ENCODE data around the gene FAAH. TPM values are rescaled to one million over a fixed set of nuclear protein-coding genes. Genes with fewer than 3 reads are reported as not detected.

The FAAH gene
- total RNA-seq, 1 donor: 6.2 TPM

- H3K4me3 ChIP-seq (ENCODE audit: low read length): no peak overlapping the region
- peaks cover 27% of the 10 kb centered on the region for H3K4me1 ChIP-seq (ENCODE audit: insufficient read depth, low read length)
- no peaks in the 10 kb centered on the region for H3K27me3 ChIP-seq (ENCODE audit: insufficient read depth, low read length)
- H3K9me3 ChIP-seq (ENCODE audit: low read depth, low read length): no peaks in the 10 kb centered on the region
These were observed 14.4 kb downstream of the FAAH start for GRCh38 chr1:46408356-46409062.

DNA sequence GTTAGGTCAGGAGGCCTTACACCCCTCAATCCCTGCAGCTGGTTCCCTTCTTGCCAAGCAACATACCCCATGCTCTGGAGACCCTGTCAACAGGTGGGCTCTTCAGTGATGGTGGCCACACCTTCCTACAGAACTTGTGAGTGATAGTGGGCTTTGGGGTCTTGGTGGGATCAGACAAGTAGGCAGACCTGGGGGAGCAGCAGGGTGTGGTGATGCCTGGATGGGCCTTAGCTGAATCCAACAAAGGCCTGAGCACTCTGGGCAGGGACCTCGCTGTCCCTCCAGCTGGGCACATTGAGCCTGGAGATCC is 14.9 kb downstream of the FAAH start:
- Histone ChIP-seq H3K4me3 (ENCODE audit: low read length) (no peak overlapping the region), H3K4me1 (ENCODE audit: insufficient read depth, low read length) (peaks cover 27% of the 10 kb centered on the region), H3K9me3 (ENCODE audit: low read depth, low read length) (no peaks in the 10 kb centered on the region), H3K27me3 (ENCODE audit: insufficient read depth, low read length) (no peaks in the 10 kb centered on the region)

GRCh38 chr1:46410156-46411009 is 16.3 kb downstream of the FAAH start:
- Histone ChIP-seq H3K4me1 (ENCODE audit: insufficient read depth, low read length) (peaks cover 13% of the 10 kb centered on the region), H3K27me3 (ENCODE audit: insufficient read depth, low read length) (no peaks in the 10 kb centered on the region), H3K9me3 (ENCODE audit: low read depth, low read length) (no peaks in the 10 kb centered on the region), H3K4me3 (ENCODE audit: low read length) (no peak overlapping the region)

DNA sequence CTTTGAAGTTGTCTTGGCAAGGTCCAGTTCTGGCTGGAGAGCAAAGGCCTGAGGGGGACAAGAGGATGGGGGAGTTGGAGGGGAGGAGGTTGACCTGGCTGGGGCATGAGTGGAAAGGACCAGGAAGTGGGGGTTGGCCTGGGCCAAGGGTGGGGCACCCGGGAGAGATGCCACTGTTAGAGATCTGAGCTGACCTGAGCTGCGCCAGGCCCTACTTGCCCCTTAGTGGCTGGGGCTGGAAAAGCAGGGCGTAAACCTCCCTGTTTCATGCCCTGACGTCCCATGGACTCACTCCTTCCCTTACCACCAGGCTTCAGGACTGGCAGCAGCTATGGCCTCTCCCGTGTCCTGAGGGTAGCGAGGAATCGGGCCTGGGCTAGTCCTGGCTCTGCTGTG is 16.9 kb downstream of the FAAH start:
- Histone ChIP-seq H3K27me3 (ENCODE audit: insufficient read depth, low read length) (no peaks in the 10 kb centered on the region), H3K4me1 (ENCODE audit: insufficient read depth, low read length) (peaks cover 7% of the 10 kb centered on the region), H3K4me3 (ENCODE audit: low read length) (no peak overlapping the region), H3K9me3 (ENCODE audit: low read depth, low read length) (no peaks in the 10 kb centered on the region)

DNA sequence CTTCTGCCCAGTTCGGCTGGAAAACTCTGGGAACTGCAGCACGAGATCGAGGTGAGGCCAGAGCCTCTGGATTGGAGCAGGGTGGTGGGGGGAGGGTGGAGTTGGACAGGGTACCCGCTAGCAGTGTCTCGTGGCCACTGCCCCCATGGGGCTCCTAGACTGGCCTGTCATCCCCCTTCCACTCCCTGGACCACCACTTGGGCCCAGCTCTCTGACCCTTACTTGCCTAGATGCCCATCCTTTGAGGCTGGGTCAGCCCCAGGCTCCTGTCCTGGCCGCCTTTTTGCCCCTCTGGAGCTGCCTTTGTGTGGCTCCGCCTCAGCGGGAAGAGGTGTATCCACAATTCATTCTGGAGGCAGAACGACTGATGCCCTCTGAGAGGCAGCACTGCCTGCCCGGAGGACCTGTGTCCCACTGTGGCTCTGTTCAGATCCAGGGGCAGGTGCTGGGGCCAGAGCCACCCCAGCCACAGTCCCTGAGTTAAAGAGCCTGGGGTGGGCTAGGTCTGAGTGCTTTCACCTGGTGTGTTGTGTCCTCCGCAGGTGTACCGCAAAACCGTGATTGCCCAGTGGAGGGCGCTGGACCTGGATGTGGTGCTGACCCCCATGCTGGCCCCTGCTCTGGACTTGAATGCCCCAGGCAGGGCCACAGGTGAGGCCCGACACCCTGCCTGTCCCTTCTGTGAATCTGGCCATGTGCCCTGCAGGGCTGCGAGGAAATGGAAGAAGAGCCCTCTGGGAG is 17.7 kb downstream of the FAAH start:
- Histone ChIP-seq H3K27me3 (ENCODE audit: insufficient read depth, low read length) (no peaks in the 10 kb centered on the region), H3K4me1 (ENCODE audit: insufficient read depth, low read length) (no peaks in the 10 kb centered on the region), H3K4me3 (ENCODE audit: low read length) (no peak overlapping the region), H3K9me3 (ENCODE audit: low read depth, low read length) (no peaks in the 10 kb centered on the region)

DNA sequence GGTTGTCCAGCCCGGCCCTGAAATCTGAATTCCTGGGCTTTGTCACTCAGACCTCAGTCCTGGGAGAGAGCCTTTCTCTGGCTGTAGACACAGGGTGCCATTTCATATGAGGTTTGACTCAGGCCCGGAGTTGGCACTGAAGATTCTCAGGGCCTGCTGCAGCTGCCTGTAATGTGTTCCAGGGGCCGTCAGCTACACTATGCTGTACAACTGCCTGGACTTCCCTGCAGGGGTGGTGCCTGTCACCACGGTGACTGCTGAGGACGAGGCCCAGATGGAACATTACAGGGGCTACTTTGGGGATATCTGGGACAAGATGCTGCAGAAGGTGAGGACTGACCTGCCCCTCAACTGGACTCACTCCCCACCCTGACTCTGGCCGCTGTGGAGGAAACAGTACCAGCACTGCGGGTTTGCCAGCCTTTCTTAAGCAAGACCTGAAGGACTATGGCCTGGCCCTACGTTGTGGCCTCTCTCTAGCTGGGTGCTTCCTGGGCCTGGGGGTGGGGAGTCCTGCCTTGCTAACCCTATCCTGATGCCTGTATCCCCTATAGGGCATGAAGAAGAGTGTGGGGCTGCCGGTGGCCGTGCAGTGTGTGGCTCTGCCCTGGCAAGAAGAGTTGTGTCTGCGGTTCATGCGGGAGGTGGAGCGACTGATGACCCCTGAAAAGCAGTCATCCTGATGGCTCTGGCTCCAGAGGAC is 18.9 kb downstream of the FAAH start:
- H3K9me3 ChIP-seq (ENCODE audit: low read depth, low read length): no peaks in the 10 kb centered on the region
- no peaks in the 10 kb centered on the region for H3K4me1 ChIP-seq (ENCODE audit: insufficient read depth, low read length)
- H3K27me3 ChIP-seq (ENCODE audit: insufficient read depth, low read length): no peaks in the 10 kb centered on the region
- H3K4me3 ChIP-seq (ENCODE audit: low read length): no peak overlapping the region

GRCh38 chr1:46413596-46413985 is 19.5 kb downstream of the FAAH start:
- no peaks in the 10 kb centered on the region for H3K27me3 ChIP-seq (ENCODE audit: insufficient read depth, low read length)

DNA sequence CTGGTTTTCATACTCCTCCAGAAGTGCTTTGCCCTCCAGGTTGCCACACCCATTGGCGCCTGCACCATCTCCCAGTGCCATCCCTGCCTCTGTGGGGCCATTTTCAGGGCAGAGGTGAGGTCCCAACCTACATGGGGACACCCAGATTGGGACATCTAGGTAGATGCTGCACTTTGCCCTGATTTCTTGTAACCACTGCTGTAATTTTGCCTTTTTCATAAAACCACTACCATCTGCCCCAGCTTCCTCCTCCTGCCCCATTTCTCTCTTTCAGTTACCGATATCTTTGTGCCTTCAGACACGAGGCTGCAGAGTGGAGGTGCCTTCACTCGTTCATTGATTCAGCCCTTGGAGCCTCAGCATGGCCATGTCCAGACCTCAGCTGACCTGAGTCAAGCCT is 21.4 kb downstream of the FAAH start:
- H3K27me3 ChIP-seq (ENCODE audit: insufficient read depth, low read length): no peaks in the 10 kb centered on the region
- no peak overlapping the region for H3K4me3 ChIP-seq (ENCODE audit: low read length)
- H3K4me1 ChIP-seq (ENCODE audit: insufficient read depth, low read length): no peaks in the 10 kb centered on the region
- no peaks in the 10 kb centered on the region for H3K9me3 ChIP-seq (ENCODE audit: low read depth, low read length)

More at GRCh38 chr1:46413596-46413985, 19.5 kb downstream of the FAAH start:
- Histone ChIP-seq H3K9me3 (ENCODE audit: low read depth, low read length) (no peaks in the 10 kb centered on the region), H3K4me1 (ENCODE audit: insufficient read depth, low read length) (no peaks in the 10 kb centered on the region), H3K4me3 (ENCODE audit: low read length) (no peak overlapping the region)

DNA sequence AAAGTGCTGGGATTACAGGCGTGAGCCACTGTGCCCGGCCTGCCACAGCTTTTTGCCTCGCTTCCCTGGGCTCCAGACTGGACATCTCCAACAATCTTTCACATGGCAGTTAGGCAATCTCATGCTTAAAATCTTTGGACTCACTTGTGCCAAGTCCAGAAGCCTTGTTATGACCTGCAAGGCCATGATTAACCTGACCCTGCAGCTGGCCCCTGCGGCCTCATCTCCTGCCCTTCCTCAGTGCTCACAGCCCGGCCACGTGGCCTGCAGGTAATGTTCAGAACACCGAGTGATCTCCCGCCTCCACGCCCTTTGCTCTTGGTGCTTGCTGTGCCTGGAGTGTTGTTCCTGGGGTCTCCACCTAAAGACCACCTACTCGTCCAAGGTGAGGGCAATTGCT is 24.9 kb downstream of the FAAH start:
- Histone ChIP-seq H3K4me1 (ENCODE audit: insufficient read depth, low read length) (no peaks in the 10 kb centered on the region), H3K9me3 (ENCODE audit: low read depth, low read length) (no peaks in the 10 kb centered on the region), H3K4me3 (ENCODE audit: low read length) (no peak overlapping the region), H3K27me3 (ENCODE audit: insufficient read depth, low read length) (no peaks in the 10 kb centered on the region)

DNA sequence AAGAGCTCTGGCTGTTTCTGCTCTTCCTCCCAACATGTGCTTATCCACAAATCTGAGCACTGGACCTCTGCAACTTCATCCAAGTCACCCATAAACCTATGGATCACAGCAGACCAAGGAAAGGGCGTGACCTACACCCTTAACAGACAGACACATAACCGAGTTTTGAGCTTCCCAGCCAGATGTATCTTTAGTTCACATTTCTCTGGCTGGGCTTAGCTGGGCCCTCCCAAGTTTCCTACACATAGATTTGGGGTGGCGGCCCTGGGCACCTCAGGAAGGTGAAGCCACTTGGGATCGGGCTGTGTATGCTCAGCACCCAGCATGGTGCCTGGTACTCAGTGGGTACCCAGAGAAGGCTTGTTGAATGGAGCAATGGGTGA is 26.4 kb downstream of the FAAH start:
- Histone ChIP-seq H3K4me3 (ENCODE audit: low read length) (no peak overlapping the region), H3K4me1 (ENCODE audit: insufficient read depth, low read length) (no peaks in the 10 kb centered on the region), H3K9me3 (ENCODE audit: low read depth, low read length) (no peaks in the 10 kb centered on the region), H3K27me3 (ENCODE audit: insufficient read depth, low read length) (no peaks in the 10 kb centered on the region)

DNA sequence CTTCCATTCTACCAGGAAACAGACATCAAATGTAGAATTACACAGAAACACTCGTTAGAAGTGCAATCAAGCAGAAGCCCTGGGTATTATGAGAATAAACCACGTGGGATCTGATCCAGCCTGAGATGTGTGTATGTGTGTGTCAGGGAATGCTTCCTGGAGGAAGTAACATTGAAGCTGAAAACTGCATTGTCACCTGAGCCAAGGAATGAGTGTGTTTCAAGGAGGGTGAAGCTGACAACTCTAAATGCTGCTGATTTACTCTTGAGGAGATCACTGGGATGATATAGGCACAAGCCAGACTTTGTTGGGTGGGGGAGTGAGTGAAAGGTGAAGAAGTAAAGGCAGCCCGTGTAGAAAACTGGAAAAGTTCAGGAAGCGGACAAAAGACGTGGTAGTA is 27.6 kb downstream of the FAAH start:
- no peaks in the 10 kb centered on the region for H3K4me1 ChIP-seq (ENCODE audit: insufficient read depth, low read length)
- H3K27me3 ChIP-seq (ENCODE audit: insufficient read depth, low read length): no peaks in the 10 kb centered on the region
- H3K9me3 ChIP-seq (ENCODE audit: low read depth, low read length): no peaks in the 10 kb centered on the region
- no peak overlapping the region for H3K4me3 ChIP-seq (ENCODE audit: low read length)

GRCh38 chr1:46422261-46422871 is 28.2 kb downstream of the FAAH start:
- H3K4me1 ChIP-seq (ENCODE audit: insufficient read depth, low read length): no peaks in the 10 kb centered on the region

GRCh38 chr1:46423574-46424240 is 29.6 kb downstream of the FAAH start:
- Histone ChIP-seq H3K4me3 (ENCODE audit: low read length) (no peak overlapping the region), H3K9me3 (ENCODE audit: low read depth, low read length) (no peaks in the 10 kb centered on the region), H3K4me1 (ENCODE audit: insufficient read depth, low read length) (no peaks in the 10 kb centered on the region), H3K27me3 (ENCODE audit: insufficient read depth, low read length) (no peaks in the 10 kb centered on the region)

More at GRCh38 chr1:46422261-46422871, 28.2 kb downstream of the FAAH start:
- Histone ChIP-seq H3K9me3 (ENCODE audit: low read depth, low read length) (no peaks in the 10 kb centered on the region), H3K4me3 (ENCODE audit: low read length) (no peak overlapping the region), H3K27me3 (ENCODE audit: insufficient read depth, low read length) (no peaks in the 10 kb centered on the region)

- no peak overlapping the region for H3K4me3 ChIP-seq (ENCODE audit: low read length)
- no peaks in the 10 kb centered on the region for H3K27me3 ChIP-seq (ENCODE audit: insufficient read depth, low read length)
- no peaks in the 10 kb centered on the region for H3K4me1 ChIP-seq (ENCODE audit: insufficient read depth, low read length)
These were observed 30.6 kb downstream of the FAAH start for GRCh38 chr1:46424730-46425129.

More at GRCh38 chr1:46424730-46425129, 30.6 kb downstream of the FAAH start:
- H3K9me3 ChIP-seq (ENCODE audit: low read depth, low read length): no peaks in the 10 kb centered on the region
